A549 (cell line): ENCODE data around the gene METRNL.

Source experiments
- CTCF ChIP-seq: fragments of >200 bp; sonication (Bioruptor Twin); formaldehyde crosslinking; IDR thresholded peaks from 3 replicates; pipeline ENCODE4 v1.5.1; 2016
- EP300 ChIP-seq, 2 experiments: fragments of >200 bp; sonication (Bioruptor Twin); formaldehyde crosslinking; IDR thresholded peaks; 2 replicates in 1 of 2; 3 replicates in 1 of 2; pipeline ENCODE4 v1.6.1; 2016 to 2017
- JUNB ChIP-seq: fragments of >200 bp; sonication (Bioruptor Twin); formaldehyde crosslinking; IDR thresholded peaks from 2 replicates; pipeline ENCODE4 v1.6.1; 2016
- MAFK ChIP-seq: fragments of 450-650 bp; IDR thresholded peaks from 2 replicates; pipeline ENCODE4 v1.6.1; 2014; ENCODE audit not compliant: partially characterized antibody
- MAZ ChIP-seq: fragments of 150-350 bp; IDR thresholded peaks from 2 replicates; pipeline ENCODE4 v1.6.1; 2014; ENCODE audit warnings: antibody characterized with exemption, low read depth, low read length, borderline replicate concordance
- POLR2A ChIP-seq: IDR thresholded peaks from 2 replicates; pipeline ENCODE4 v1.6.1; 2012; ENCODE audit warnings: mild to moderate bottlenecking, low read length
- REST ChIP-seq: fragments of 200-600 bp; sonication (generic); IDR thresholded peaks from 2 replicates; pipeline ENCODE4 v1.6.1; 2016; ENCODE audit warnings: antibody characterized with exemption, mild to moderate bottlenecking, moderate library complexity
- RFX5 ChIP-seq: fragments of 450-650 bp; IDR thresholded peaks from 2 replicates; pipeline ENCODE4 v1.7.1; 2014; ENCODE audit warnings: antibody characterized with exemption, mild to moderate bottlenecking, moderate library complexity
- RNF2 ChIP-seq: fragments of 200-600 bp; sonication (generic); IDR thresholded peaks from 2 replicates; pipeline ENCODE4 v1.6.1; 2016; ENCODE audit warnings: low read depth, mild to moderate bottlenecking, antibody characterized with exemption, moderate library complexity, borderline replicate concordance
- TF ChIP-seq, protein P1 (sequence below): fragments of 150-350 bp; IDR thresholded peaks from 2 replicates; pipeline ENCODE4 v1.6.1; 2014; ENCODE audit warnings: low read depth, mild to moderate bottlenecking, low read length

DNA sequence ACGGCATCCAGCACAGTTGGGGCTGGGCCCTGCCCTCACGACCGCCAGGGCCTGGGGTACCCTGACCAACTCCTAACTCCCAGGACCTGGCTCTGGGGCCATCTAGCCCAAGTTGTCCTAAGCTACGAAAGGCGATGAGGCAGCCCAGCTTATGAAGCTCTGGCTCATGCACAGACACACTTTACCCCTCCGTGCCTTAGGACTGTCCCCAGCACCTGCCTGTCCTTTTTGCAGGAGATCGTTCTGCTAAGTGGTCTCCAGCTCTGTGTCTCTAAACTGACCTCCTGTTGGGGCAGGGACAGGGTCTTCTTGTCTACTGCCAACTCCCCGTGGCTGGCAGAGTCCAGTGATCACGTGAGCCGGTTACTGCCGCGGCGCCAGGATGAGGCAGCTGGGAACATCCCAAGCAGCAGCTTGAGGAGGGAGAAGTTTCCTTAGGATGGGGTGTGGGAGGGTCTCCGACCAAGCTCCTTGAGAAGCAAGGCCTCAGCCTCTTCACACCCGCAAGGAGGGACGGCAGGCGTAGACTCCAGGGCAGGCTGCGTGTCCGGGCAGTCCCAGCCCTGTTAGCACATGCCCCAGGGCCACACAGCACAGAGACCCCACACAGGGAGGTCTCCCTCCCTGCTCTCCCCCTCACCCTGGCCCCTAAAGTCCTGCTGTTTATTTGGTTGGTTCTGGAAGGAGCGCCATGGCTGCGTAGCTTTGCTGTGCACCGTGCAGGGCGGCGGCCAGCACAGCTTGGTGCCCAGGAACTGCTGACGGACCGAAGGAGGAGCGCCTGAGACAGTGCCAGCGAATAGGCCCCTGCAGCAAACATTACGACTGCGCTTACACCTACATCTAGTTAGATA, 16.4 kb upstream of the METRNL start:
- no peak for TF ChIP-seq CTCF
- TF ChIP-seq MAFK = no peak
- TF ChIP-seq JUNB = no peak
- no peak for TF ChIP-seq RFX5
- TF ChIP-seq POLR2A = no peak
- no peak for TF ChIP-seq REST
- no peak for TF ChIP-seq RNF2
- no peak for TF ChIP-seq EP300 (IDR thresholded peaks at IDR 0.05)
- TF ChIP-seq, protein P1, sequence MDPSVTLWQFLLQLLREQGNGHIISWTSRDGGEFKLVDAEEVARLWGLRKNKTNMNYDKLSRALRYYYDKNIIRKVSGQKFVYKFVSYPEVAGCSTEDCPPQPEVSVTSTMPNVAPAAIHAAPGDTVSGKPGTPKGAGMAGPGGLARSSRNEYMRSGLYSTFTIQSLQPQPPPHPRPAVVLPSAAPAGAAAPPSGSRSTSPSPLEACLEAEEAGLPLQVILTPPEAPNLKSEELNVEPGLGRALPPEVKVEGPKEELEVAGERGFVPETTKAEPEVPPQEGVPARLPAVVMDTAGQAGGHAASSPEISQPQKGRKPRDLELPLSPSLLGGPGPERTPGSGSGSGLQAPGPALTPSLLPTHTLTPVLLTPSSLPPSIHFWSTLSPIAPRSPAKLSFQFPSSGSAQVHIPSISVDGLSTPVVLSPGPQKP = no peak
- TF ChIP-seq MAZ = no peak
